ELR (cell line): ENCODE measurements around the gene COTL1.

ENCODE experiments used
- DNase-seq: peaks from one replicate; pipeline ENCODE4 v3.0.0-alpha.2; 2015; ENCODE audit warnings: low read depth

Gene COTL1

DNA sequence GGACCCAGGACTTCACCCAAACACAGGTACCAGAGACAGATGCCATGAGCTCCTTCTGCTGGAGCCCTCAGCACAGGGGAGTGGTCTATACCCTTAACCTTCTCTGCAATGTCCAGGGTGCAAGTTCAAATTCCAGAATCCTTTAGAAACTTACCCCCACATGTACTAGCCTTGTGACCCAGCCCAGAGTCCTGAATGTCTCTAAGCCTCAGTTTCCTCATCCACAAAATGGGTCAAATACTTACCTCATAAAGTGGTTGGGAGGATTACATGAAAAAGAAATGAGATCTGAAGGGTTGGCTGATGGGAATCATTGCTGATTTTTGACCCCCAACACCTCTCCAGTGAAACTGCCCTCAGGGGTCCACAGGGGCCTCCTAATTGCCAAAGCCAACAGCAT, 21.7 kb downstream of the COTL1 start:
- no peak for DNase-seq

DNA sequence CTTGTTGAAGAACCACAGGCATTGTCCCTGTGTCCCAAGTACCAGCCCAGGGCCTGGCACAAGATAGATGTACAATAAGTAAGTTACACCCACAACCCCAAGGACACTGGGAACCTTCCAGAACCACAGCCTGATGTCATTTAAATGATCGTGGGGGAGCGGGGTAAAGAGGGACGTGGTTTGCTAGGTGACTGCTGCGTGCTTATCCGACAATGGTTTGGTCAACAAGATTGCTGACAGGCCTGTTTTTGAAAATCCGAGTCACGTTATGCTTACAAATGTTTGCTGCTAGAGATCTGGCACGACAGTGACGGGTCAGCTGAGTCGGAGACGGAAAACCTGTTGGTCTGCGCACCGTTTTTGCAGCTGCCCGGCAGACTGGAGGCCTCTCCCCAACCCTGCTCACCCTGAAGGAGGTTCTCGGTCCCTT, 22.8 kb downstream of the COTL1 start:
- no peak for DNase-seq

DNA sequence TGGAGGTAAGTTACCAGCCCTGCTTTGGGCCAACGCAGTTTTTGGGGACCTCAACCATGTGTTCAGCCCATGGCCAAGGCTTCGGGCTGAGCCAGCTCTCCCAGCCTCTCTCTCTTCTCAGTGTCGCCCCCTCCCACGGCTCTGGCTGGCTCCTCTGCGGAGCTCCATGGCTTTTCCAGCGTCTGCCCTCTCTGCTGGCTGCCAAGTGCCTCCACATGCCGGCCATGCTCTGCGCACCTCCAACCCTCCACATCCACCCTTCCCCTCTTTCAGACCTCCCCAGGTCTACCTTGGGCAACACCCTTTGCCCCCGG, 23.2 kb downstream of the COTL1 start:
- DNase-seq = no peak

DNA sequence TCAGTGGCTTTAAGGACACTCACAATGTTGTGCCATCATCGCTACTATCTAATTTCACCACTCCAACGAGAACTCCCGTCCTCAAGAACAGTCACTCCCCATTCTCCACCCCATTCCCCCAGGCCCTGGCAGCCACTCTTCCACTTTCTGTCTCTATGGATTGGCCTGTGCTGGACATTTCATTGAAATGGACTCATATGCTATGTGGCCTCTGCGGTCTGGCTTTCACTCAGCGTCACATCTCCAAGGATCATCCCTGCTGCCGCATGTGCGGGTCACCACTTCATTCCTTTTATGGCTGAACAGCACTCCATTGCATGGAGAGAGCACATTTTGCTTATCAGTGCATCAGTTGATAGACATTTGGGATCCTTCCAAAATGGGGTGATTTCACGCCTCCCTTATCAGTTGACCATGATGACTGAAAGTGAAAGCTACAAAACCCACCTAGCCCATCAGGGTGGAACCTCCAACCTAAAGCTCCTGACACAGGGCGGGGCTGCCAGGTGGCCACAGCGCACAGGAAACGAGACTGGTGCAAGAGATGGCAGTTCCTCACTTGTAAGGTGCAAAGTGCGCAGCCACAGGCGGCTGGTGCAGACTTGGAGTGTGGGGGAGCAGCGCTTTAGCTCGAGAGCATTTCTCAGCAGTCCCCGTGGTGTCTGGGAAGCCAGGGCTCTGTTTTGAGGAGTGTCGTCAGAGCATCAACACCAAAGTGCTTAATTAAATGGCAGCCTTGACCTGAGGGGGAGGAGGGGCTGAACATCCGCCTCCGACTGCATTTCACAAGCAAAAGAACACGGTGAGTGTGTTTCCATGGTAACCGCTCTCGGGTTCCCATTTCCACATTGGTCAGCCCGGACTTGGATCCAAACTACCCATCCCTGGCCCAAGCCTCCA, 23.8 kb downstream of the COTL1 start:
- DNase-seq = no peak

DNA sequence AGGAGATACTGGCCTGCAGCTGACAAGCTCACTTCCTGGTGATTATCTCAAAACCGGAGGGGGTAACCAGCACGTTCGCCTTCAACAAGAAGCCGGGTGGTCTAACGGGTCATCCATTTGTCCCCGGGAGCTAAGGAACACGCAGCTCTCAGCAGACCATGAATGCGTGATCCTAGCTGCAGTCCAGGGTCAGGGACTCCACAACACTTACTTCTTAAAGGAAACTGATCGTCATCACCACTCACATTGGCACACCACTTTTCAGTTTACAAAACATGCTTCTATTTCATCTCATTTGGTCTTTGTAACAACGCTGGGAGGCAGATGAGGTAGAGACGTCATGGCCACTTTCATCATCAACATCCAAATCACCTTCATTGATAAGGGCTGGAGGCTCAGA, 25.2 kb downstream of the COTL1 start:
- no peak for DNase-seq

DNA sequence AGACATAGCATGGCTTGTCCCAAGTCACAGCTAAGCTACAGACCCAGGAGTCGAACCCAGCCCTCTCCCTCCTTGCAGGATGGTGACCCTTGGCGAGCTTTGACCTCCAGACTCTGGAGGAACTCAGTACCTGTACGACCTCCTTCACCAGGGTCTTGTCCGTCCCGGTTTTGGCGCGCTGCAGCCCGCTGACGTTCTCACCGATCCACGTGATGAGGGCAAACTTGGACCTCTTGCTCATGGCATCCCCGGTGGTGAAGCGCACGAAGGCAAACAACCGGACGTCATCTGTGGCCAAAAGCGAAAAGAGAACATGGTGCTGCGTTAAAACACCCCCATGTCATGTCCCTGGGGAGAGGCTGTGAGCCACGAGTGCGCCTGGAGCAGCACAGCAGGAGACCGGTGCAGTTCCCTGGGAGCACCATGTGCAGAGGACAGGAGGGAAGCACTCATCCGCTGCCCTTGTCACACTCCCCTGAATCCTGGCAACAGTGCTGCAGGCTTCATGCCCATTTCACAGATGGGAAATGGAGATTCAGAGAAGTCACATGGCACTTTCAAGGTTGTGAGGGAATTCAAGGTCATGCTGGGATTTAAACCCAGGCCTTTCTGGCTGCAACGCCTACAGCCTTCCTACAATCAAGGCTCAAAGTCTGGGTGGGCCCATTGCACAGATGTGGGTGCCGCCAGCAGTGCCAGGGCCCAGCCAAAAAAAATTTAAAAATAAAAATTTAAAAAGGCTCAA, 27.7 kb downstream of the COTL1 start:
- no peak for DNase-seq

DNA sequence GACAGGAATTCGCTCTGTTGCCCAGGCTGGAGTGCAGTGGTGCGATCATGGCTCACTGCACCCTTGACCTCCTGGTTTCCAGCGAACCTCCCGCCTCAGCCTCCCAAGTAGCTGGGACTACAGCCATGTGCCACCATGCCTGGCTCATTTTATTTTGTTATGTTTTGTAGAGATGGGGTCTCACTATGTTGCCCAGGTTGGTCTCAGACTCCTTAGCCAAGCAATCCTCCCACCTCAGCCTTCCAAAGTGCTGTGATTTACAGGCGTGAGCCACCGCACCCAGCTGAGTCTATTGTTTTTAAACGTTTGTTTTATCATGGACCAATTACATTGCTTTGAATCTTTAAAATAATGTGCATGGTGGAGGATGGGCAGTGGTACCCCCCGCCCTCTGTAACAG, 28.9 kb downstream of the COTL1 start:
- DNase-seq = no peak

DNA sequence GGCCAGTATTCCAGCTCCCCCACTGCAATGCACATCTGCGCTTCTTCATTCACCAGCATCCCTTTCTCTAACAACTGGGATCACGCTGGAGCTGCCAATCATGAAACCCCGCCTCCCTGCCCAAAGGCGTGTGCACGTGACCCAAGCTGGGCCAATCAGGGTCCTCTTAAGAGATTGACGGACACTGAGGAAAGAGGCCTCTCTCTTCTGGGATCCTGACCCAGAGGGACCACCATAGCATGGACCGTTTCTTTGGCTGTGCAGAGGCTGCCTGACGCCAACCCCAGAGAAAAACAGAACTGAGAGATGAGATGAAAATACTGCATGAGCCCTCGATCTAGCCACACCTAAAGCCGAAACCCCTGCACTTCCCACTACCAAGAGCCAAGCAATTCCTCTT, 32.0 kb downstream of the COTL1 start:
- DNase-seq = peak; percentile 38

DNA sequence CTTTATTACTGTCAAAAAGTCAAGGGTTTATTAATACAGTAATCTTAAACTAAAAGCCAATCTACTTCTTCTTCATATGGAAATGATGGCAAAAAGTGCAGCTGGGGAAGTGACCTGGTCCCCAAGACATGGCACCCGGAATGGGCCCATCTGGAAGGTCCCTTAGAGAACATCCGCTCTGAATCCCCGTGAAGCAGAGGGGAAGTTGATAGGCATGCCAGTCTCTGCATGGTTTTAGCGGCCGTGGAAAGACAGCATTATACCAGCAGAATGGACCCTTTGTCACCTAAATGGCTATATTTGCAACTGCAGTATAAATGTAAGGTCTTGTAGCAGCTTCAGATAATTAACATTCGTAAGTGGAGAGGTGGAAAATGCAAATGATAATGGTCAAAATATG, 32.4 kb downstream of the COTL1 start:
- DNase-seq = no peak

DNA sequence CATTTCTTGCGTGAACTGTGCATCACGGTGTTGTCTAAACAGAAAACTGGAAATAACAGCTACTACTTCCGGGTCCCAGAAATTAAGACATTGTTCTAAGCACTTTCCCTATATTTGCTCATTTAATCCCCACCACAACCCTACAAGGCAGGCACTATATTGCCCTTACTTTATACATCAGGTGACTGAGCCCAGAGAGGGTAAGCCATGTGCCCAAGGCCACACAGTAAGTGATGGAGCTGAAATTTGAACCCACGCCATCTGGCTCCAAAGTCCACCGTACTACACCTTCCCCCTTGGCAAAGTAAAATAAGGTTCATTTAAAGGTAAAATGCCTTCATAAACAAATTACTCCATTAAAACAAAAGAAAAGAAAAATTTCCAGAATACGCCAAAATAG, 33.2 kb downstream of the COTL1 start:
- no peak for DNase-seq

DNA sequence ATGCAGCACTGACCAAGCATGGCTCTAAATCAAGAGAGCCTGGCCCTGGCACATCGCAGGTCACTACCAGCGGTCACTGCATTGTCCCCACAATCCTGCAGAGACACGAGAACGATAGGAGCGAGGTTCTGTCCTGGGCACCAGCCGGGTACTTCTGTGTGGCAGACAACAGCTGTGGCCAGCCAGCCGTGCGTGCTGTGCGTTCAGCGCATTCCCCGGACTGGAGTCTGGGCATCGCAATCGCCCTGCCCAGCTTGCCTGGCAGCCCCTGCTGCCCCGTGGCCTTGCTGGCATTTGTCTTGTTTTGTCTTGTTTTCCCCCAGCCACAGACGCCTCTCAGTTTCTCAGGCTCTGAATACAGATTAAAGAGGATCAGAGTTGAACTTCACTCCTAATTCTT, 33.9 kb downstream of the COTL1 start:
- DNase-seq = no peak

DNA sequence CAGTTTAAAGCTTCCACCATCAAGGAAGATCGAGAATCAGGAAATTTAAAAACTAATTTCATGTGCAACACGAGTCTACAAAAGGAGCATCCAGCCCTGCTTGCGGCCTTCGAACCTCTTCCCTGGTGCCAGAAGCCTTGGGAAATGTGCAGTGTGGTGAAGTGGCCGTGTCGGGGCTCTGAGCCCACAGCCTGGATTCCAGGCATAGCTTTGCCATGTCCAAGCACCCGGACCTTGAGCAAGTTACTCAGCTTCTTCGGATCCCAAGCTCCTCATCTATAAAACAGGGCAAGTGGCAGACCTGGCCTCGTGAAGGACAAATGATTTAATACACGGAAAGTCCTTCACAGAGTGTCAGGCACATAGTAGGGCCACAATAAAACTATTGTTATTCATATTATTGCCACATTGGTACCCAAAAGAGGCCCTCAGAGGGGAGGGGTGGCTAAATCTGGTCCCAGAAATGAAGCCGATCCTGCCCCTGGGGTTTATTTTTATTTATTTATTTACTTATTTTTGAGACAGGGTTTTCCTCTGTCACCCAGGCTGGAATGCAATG, 34.8 kb downstream of the COTL1 start:
- peak; percentile 66 for DNase-seq

DNA sequence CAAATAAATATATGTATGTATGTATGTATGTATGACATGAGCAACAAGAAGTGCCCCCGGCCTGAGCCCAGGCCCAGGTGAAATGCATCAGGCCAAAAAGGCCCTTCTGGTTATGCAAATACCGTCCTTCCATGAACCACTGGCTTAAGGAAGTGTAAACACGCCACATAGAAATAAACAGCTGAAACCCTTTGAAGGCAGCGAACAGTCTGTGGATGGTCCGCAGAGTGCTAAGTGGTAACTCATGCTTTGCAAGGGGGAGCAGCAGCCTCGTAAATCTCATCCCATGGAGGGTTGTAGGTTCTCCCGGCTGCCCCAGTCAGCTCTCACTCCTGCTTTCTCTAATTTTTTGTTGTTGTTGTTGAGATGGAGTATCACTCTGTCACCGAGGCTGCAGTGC, 36.7 kb downstream of the COTL1 start:
- DNase-seq = no peak

DNA sequence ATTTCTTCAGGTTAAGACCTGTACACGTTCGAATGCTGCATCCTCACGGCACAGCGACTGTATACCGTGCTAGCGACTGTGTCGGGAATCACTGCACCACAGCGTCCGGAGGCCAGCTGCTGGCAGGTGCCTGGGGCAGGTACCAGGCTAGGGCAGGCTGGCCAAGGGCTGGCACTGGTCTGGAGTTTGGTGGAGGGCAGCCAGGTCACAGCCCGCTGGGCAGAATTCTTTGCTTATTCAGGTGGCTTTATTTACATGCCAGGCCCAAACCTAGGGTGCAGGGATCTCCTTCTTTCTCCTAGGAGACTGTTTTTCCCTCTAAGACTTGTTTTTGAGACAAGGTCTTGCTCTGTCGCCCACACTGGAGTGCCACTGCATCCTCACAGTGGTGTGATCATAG, 37.9 kb downstream of the COTL1 start:
- DNase-seq = no peak

DNA sequence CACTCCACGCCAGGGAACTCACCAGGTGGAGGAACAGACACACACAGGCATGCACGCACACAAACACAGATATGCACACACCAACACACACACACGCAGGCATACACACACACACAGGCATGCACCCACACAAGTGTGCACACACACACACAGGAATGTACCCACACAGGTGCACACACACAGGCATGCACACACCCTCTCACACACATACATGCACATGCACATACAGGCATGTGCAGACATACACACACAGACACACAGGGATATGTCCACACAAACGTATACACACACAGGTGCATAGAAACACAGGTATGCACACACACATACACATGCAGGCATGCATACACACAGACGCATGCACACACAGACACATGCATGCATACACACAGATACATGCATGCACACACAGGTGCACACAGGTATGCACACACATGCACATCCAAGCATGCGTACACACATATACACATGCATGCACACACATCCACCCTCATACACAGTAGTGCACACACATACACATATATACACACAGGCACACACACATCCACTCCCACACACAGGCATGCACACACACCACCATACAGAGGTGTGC, 39.2 kb downstream of the COTL1 start:
- DNase-seq = no peak

DNA sequence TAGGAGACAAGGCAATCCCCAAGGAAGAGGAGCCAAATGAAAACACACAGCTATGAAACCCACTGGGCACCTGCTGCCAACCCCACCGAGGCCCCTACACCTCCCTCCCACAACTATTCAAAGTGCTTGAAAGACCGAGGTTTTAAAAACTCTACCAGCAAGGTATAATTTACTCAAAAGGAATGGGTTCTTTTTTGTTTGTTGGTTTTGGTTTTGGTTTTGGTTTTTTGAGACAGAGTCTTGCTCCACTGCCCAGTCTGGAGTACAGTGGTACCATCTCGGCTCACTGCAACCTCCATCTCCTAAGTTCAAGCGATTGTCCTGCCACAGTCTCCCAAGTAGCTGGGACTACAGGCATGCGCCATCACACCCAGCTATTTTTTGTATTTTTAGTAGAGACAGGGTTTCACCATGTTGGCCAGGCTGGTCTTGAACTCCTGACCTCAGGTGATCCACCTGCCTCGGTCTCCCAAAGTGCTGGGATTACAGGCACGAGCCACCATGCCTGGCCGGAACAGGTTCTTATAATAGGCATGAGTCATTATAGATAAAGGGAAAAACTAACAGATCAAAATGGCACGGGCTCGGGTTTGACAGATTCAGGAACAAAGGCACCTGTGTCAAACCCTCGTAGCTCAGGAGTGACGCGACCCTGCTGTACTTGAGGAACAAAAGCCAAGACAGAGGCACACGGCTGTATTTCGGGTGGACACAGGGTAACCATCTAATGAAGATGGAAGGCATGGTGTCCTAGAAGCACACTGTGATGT, 40.7 kb downstream of the COTL1 start:
- no peak for DNase-seq

DNA sequence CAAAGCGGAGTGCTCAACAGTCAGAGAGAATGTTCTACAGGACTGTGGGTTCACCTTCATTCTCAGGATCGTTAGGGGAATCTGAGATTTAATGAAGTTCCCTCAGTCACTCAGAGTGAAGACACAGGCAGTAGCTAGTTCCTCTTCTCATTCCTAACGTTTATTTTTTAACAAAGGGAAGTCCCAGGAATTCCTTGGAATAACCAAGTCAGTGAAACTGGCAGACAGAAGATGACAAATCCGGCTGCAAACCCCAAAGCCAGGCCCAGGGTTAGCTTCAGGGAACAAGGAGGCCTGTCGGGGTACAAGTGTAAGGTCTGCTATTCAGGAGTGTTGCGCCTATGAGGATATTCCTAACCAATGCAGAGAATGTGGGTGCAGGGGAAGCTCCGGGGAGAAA, 42.0 kb downstream of the COTL1 start:
- no peak for DNase-seq

DNA sequence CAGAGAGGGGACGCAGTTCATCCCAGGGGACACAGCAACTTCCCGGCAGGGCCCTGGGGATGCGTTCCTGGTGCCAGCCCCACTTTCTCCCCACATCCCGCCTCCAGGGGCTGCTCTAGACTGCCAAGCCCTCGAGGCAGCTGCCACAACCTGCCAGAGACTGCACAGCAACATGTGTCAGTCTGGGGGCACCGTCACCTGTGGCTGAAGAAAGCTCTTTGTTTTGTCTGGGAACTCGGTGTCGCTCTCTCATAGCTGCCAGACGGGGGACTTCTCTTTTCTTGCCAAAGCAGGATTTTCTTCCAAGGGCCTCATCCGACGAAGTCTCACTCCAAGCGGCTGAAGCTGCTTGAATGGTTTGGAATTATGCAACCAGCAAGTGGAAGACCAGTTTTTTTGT, 43.7 kb downstream of the COTL1 start:
- DNase-seq = no peak

DNA sequence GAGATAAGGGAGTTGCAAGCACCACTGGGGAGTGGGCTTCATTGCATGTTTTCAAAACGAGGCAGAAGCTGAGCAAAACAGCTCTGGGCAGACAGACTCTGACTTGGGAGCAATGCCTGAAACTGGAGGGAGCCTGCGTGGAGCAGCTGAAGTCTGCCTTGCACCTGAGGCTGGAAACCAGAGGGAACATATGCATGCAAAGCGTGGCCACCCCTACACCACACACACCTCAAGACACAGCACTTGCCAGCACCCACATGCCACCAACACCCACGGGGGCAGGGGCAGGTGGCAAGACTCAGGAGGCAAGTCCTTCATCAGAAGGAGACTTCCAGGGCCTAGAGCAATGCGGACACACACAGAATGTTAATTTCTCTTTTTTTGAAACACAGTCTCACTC, 45.8 kb downstream of the COTL1 start:
- no peak for DNase-seq

DNA sequence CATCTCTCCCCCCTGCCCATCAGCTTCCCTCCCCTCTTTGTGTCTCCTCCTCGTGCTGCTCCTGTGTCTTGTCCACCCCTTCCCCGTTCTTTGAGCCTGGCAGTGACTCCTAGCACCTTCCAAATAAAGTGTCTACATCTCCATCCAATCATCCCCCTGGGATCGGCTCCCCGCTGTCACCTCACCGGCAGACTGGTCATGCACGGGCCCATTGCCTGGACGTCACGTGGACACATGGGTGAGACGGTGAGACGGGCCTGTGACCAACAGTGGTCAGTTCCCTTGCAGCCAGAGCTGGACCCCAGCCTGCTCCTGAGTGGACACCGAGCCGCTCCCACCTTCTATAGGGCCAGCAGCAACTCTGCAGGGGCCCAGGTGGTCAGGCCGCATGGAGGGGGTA, 46.4 kb downstream of the COTL1 start:
- DNase-seq = no peak

DNA sequence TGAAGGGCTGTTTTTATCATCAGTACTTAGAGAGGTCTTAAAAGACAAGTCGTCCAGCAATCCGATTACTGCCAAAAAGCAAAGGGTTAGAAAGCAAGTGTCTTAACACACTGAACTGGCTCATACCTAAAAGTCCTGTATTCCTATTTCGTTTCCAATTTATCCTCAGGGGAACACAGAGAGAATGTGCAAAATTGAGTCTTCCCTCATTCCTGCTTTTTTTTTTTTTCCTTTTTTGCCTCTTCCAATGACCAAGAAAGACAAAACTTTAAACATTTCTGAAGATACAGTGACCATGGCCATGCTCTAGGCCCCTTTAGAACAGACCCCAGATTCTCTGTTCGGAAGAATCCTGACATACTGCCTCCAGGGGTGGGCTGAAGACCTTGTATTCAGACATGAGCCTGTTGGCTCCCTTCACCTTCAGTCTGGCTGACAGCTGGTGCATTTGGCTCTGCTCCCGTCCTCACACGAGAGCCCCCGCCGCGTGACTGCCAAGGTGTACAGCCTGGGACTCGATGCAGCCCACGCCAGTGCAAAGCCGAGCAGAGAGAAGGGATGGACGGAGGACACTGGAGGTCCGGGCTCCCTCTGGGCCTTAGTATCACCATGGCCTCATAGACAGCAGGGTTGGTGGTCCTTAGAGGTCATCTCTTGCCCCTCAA, 47.0 kb downstream of the COTL1 start:
- no peak for DNase-seq
